ENCODE results near the gene RBM14.

- TF ChIP-seq CTCF (IDR thresholded peaks at IDR 0.05; ENCODE audit: insufficient read depth, low read length) (no peak), GABPA (IDR thresholded peaks at IDR 0.05; ENCODE audit: low read depth) (no peak)
Measured at GRCh38 chr11:66625752-66626149, 9.3 kb downstream of the RBM14 start.
